Measurements from ENCODE around the gene KDM3A.

DNA sequence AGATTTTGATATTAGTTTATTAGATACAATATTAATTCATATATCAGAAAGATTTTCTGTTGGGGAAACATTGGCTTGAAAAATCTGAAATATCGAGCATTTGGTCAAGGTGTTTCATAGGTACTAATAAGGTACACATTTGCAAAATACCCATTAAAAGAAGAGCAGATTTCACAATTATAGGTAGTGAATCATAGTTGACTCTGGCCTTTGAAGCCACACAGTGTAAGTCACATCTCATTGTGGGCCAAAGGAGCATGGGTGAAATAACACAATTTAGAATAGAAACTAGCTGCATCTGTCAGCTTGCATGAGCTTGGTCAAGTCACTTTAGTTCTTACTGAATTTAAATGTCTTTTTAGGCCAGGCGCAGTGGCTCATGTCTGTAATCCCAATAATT, 4.9 kb downstream of the KDM3A start:
- TF ChIP-seq, protein P1, sequence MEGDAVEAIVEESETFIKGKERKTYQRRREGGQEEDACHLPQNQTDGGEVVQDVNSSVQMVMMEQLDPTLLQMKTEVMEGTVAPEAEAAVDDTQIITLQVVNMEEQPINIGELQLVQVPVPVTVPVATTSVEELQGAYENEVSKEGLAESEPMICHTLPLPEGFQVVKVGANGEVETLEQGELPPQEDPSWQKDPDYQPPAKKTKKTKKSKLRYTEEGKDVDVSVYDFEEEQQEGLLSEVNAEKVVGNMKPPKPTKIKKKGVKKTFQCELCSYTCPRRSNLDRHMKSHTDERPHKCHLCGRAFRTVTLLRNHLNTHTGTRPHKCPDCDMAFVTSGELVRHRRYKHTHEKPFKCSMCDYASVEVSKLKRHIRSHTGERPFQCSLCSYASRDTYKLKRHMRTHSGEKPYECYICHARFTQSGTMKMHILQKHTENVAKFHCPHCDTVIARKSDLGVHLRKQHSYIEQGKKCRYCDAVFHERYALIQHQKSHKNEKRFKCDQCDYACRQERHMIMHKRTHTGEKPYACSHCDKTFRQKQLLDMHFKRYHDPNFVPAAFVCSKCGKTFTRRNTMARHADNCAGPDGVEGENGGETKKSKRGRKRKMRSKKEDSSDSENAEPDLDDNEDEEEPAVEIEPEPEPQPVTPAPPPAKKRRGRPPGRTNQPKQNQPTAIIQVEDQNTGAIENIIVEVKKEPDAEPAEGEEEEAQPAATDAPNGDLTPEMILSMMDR (IDR thresholded peaks at IDR 0.05) = no peak
- TF ChIP-seq POLR2A (IDR thresholded peaks at IDR 0.05) = no peak
